Measurements from ENCODE around the gene ZNF689.
"Not testable (repeated sequence)": the region's sequence is repeated elsewhere in the genome, so short reads cannot be mapped to it uniquely, and the experiment has no call there.

The ZNF689 gene

GRCh38 chr16:30609926-30610839 lies at the start of gene ZNF689:
ZNF689 (minus strand) TSS chr16:30610389; CDS start chr16:30610041, 348 bp downstream.
- peak; percentile 85 to 93 (median 93) for DNase-seq (ENCODE audit: low read depth in 3 of 3)

GRCh38 chr16:30658731-30659506 lies 48.7 kb upstream of the ZNF689 start:
- peak in 1 of 3 experiments; percentile 92 for DNase-seq (ENCODE audit: low read depth in 3 of 3)

GRCh38 chr16:30657866-30658730 lies 47.9 kb upstream of the ZNF689 start, which contains the start of gene FBRS:
FBRS (plus strand) TSS chr16:30658431; CDS start chr16:30659519, 1,088 bp downstream.
- DNase-seq (ENCODE audit: low read depth in 3 of 3), result peak; percentile 100

DNA sequence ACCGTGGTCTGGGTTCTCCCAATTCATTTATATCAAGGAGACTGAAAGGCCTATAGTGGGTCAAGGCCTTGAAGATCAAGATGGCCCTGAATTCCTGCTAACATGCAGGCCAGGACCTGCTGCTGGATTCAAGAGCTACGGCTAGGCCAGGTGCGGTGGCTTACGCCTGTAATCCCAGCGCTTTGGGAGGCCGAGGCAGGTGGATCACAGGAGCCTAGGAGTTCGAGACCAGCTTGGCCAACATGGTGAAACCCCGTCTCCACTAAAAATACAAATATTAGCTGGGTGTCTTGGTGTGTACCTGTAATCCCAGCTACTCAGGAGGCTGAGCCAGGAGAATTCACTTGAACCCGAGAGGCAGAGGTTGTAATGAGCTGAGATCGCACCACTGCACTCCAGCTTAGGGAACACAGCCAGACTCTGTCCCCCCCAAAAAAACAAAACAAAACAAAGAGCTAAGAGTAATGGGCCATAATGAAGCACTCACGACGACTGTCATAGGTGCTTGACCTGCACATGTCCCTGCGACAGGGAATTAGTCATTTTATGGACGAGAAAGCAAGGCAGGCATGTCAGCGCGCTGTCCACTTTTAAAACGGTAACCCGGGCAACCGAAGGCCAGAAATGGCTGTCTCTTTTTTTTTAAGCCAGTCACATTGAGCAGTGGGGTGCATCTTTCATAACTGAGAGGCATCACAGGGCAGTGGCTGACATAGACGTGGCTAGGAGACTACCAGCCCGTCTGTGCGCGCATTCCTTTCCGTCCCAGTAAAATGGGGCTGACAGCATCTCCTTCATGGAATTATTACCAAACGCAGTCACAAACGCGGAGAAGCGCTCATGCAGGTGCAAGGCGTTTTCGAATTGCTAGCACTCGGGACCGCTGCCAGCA lies 47.0 kb upstream of the ZNF689 start:
- no peak for DNase-seq (ENCODE audit: low read depth in 3 of 3)

DNA sequence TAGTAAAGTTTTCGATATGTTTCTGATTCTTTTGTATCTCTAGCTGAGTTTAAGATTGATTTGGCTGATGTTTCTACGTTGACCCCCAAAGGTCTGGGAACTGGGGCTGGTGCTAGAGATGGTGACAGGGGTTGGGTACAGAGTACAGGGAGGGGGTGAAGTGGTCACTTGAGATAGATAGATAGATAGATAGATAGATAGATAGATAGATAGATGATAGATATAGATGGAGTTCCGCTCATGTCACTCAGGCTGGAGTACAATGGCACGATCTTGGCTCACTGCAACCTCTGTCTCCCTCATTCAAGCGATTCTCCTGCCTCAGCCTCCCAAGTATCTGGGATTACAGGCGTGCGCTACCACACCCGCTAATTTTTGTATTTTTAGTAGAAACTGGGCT lies 46.2 kb upstream of the ZNF689 start:
- DNase-seq (ENCODE audit: low read depth in 3 of 3), result no peak

- no peak for DNase-seq (ENCODE audit: low read depth in 3 of 3)
Observed at GRCh38 chr16:30655815-30656347, 45.7 kb upstream of the ZNF689 start.

GRCh38 chr16:30654856-30655255 lies 44.7 kb upstream of the ZNF689 start:
- no peak for DNase-seq (ENCODE audit: low read depth in 3 of 3)

DNA sequence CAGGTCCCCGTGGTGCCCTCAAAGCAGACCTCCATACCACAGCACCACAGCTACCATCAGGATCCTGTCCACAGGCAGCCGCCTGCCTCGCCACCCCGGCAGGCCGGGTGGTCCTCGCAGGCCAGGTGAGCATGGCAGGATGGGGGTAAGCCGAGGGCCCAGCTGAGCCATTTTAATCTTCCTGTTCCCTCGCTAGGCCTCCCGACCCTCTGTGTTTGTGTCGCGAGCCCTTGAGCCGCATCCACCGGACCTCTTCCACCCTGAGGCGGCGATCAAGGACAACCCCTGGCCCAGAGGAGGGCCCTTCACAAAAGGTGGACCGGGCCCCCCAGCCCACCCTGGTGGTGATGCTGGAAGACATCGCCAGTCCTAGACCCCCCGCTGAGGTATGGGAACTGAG lies 42.5 kb upstream of the ZNF689 start:
- no peak for DNase-seq (ENCODE audit: low read depth in 3 of 3)

GRCh38 chr16:30652005-30652296 lies 41.8 kb upstream of the ZNF689 start:
- DNase-seq (ENCODE audit: low read depth in 3 of 3), result no peak

DNA sequence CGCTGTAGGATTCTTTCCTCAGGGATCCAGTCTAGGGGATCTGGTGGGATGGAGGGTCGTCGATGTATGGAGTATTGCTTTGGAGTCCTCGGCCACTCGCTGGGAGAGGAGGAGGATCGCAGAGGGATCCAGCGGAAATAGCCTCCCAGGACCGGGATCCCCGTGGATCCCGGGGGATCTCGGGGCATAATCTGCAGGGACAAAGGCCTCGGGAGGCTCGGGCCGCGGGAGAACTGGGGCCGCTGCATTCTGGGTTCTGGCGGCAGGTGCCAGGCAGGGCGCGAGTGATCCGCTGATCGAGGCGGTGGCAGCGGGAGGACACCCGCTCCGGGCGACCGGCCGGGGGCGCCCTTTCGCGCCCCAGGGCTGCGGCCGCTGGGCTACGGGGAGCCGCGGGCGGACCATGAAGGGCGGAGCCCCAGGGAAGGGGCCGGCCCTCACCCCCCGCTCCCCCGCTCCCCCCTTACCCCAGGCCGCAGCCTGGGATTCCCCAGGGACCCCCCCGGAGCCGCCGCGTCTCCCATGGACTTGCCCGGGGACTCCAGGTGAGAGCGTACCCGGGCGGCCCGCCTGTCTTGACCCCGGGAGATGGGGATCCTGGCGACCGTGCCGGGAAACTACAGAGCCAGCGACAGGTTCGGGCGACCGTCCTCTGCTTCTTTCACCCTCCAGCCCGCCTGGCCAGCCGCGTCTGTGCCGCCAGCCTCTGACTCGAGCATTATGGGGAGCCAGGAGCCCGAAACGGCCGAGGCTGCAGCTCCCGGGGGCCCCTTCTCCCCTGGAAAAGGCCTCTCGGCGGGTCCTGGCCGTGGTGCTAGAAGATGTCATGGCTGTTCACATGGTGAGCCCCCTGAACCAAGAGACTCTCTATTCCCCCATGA lies 41.2 kb upstream of the ZNF689 start:
- DNase-seq (ENCODE audit: low read depth in 3 of 3), result peak; percentile 48 to 75 (median 65)

GRCh38 chr16:30650369-30651123 lies 40.4 kb upstream of the ZNF689 start, which contains the start of gene PRR14:
PRR14 (plus strand) TSS chr16:30650960; CDS start chr16:30651646, 686 bp downstream.
- DNase-seq (ENCODE audit: low read depth in 3 of 3), result peak; percentile 96 to 99 (median 98)

DNA sequence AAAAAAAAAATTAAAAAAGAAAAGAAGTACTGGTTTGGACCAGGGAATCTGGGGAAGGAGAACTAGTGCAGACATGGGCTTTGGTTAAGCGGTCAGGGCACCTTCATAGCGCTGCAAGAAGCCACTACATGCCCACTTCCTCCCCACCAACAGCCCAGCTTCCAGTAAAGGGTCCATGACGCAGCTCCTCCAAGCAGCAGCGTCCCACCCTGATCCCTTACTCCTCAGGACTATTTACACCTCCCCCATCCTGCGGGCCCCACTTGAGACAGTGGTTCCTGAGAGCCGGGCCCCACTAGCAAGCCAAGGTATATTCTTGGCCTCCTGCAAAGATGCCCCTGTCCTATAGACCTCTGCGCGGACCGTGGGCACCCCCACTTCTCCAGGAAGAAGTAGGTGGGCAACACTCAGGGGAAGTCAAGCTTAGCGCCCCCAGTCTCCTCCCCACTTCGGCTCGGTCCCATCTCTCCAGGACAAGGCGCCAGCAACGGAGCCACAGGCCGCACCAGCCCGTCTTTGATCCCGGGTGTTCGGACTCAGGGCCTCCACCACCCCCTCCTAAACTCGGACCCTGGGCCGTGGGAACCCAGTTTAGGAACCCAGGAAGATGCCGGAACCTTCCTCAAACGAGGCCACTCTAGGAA lies 39.7 kb upstream of the ZNF689 start:
- no peak for DNase-seq (ENCODE audit: low read depth in 3 of 3)

- DNase-seq (ENCODE audit: low read depth in 3 of 3), result no peak
Observed at GRCh38 chr16:30647274-30647571, 37.0 kb upstream of the ZNF689 start.

GRCh38 chr16:30645727-30646126 lies 35.5 kb upstream of the ZNF689 start:
- no peak for DNase-seq (ENCODE audit: low read depth in 3 of 3)

DNA sequence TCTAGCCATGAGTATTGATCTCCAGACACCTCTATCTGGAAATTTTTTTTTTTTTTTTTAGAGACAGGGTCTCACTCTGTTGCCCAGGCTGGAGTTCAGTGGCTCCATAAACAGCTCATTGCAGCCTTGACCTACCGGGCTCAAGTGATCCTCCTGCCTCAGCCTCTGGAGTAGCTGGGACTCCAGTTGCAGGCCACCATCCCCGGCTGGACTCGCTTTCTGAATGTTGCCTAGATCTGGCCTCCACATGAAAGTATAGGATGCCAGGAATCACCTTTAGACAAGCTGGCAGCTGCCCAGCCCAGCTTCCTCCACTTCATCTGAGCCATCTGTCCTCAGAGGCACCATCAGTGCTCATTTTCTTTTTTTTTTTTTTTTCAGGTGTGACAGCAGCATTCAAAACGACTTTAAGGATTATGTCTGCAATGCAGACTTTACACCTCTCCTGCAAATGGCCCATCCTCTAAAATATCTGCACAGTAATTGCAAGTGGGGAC lies 34.2 kb upstream of the ZNF689 start:
- DNase-seq (ENCODE audit: low read depth in 3 of 3), result no peak

DNA sequence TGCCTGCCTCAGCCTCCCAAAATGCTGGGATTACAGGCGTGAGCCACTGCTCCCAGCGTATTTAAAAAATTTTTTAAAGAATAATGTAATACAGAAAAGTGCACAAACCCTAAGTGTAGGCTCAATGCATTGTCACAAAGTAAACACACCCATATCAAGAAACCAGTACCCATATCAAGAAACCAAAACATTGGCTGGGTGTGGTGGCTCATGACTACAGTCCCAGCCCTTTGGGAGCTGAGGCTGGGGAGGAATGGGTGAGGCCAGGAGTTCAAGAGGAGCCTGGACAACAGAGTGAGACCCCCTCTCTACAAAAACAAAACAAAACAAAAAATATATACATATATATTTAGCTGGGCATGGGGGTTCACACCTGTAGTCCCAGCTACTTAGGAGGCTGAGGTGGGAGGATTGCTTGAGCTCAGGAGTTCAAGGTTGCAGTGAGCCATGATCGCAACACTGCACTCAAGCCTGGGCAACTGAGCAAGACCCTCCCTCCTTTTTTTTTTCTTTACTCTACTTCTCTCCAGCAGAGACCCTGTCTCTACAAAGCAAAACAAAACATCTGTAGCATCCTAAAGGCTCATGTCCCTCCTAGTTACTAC lies 31.3 kb upstream of the ZNF689 start:
- no peak for DNase-seq (ENCODE audit: low read depth in 3 of 3)

- DNase-seq (ENCODE audit: low read depth in 3 of 3), result no peak
Observed at GRCh38 chr16:30637944-30638343, 27.8 kb upstream of the ZNF689 start.

- DNase-seq (ENCODE audit: low read depth in 3 of 3), result not testable (repeated sequence)
Observed at GRCh38 chr16:30637139-30637538, 26.9 kb upstream of the ZNF689 start.

Measured in stimulated activated CD4-positive, alpha-beta T cell treated with anti-CD3 and anti-CD28 coated beads, TNF-alpha, amount 100 ng/mL, for 24 hours (primary cell).